Gastrocnemius medialis (tissue), 4 donors: Measurements from ENCODE around the gene OR2AP1. TPM values are rescaled to one million over a fixed set of nuclear protein-coding genes. Genes with fewer than 3 reads are reported as not detected.
"Not testable (repeated sequence)": the region's sequence is repeated elsewhere in the genome, so short reads cannot be mapped to it uniquely, and the experiment has no call there.

ENCODE experiments used
- ATAC-seq, 2 donors: fragments of 150-250 bp; one replicate each; pipeline ENCODE4 v1.9.1; 2016
- DNase-seq, 2 donors: peaks; one replicate each; pipeline ENCODE4 v3.0.0-alpha.2; 2019
- H3K27ac ChIP-seq, 4 donors: fragments of 200-600 bp; sonication (generic); 1 replicate in 1 of 4; 2 replicates in 3 of 4; pipeline ENCODE4 v1.5.1; 2016 to 2018; ENCODE audit warnings: mild to moderate bottlenecking in 2 of 4, moderate library complexity in 1 of 4
- H3K27me3 ChIP-seq, 3 donors: fragments of 200-600 bp; sonication (generic) in 2 of 3; 1 replicate in 1 of 3; 2 replicates in 2 of 3; pipeline versions ENCODE4 v1.5.1 to v1.6.0; 2016 to 2019; ENCODE audit warnings: mild to moderate bottlenecking in 1 of 3, moderate library complexity in 1 of 3
- H3K36me3 ChIP-seq, 2 donors: fragments of 200-600 bp; sonication (generic) in 1 of 2; one replicate each; pipeline ENCODE4 v1.5.1; 2017 to 2018
- H3K4me1 ChIP-seq, 2 donors: fragments of 200-600 bp; sonication (generic) in 1 of 2; one replicate each; pipeline ENCODE4 v1.5.1; 2016 to 2017; ENCODE audit warnings: mild to moderate bottlenecking in 2 of 2
- H3K4me3 ChIP-seq, 4 donors: fragments of 200-600 bp; sonication (generic) in 3 of 4; 1 replicate in 1 of 4; 2 replicates in 3 of 4; pipeline ENCODE4 v1.5.1; 2016 to 2019; ENCODE audit warnings: mild to moderate bottlenecking in 2 of 4
- H3K9me3 ChIP-seq, 3 donors: fragments of 200-600 bp; sonication (generic) in 2 of 3; 1 replicate in 1 of 3; 2 replicates in 2 of 3; pipeline ENCODE4 v1.5.1; 2016 to 2019
- POLR2A ChIP-seq, 2 donors: fragments of 450-650 bp; IDR thresholded peaks; one replicate each; pipeline ENCODE4 v1.6.1; 2017; ENCODE audit warnings: antibody characterized with exemption in 2 of 2, mild to moderate bottlenecking in 2 of 2, moderate library complexity in 2 of 2
- in situ Hi-C, 4 donors: fragments of 200-750 bp; cut with MboI; loops; one replicate each; pipeline versions ENCODE4 v1.15.0 to v1.8.0; 2017; ENCODE audit warnings: low sequenced_read_pairs in 4 of 4
- intact Hi-C: fragments of 100-400 bp; cut with DNase I; formaldehyde crosslinking; loops from one replicate; pipeline ENCODE4 v1.15.1; 2023; ENCODE audit warnings: low total_unique reads
- total RNA-seq, 4 donors: library from RNA; depleted of rRNA; stranded (reverse); fragments of >200 nt; gene quantifications; one replicate each; pipeline versions ENCODE4 v1.1.0 to v1.2.3, GENCODE V29; 2016
- TF ChIP-seq, protein P1 (sequence below), 5 experiments: fragments of 450-650 bp in 3 of 5; fragments of 200-600 bp in 2 of 5; sonication (generic) in 2 of 5; IDR thresholded peaks in 4 of 5; conservative IDR thresholded peaks in 1 of 5; 1 replicate in 4 of 5; 2 replicates in 1 of 5; pipeline ENCODE4 v1.5.1; 2016 to 2019; ENCODE audit warnings: antibody characterized with exemption in 5 of 5, mild to moderate bottlenecking in 3 of 5, moderate library complexity in 3 of 5

The OR2AP1 gene
- total RNA-seq, 4 donors from 2014 or later: not detected

DNA sequence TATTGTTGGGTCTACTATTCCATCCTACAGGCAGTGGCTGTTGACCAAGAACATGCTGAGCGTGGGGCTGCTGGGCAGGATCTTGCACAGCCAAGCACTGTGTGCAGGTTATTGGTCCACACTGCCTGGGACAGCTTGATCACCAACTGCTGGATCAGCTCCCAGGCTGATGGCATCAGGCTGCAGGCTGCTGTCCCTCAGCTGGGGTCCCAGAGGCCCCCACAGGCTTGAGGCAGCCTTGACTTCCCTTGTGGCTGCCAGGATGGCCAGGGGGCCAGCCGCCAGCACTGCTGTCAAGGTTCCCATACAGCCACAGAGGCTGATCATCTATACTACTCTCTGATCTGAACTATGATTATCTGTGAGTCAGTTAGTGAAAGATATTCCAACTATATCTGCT lies 9.8 kb downstream of the OR2AP1 start:
- Histone ChIP-seq H3K4me1 (no peaks in the 10 kb centered on the region), H3K4me3 (no peak overlapping the region), H3K9me3 (no peaks in the 10 kb centered on the region), H3K27me3 (no peaks in the 10 kb centered on the region), H3K36me3 (no peaks in the 10 kb centered on the region), H3K27ac (no peak overlapping the region)
- in situ Hi-C loops: no loop called here
- ATAC-seq (no peak), DNase-seq (no peak)
- TF ChIP-seq POLR2A (IDR thresholded peaks at IDR 0.05): no peak
- TF ChIP-seq, protein P1, sequence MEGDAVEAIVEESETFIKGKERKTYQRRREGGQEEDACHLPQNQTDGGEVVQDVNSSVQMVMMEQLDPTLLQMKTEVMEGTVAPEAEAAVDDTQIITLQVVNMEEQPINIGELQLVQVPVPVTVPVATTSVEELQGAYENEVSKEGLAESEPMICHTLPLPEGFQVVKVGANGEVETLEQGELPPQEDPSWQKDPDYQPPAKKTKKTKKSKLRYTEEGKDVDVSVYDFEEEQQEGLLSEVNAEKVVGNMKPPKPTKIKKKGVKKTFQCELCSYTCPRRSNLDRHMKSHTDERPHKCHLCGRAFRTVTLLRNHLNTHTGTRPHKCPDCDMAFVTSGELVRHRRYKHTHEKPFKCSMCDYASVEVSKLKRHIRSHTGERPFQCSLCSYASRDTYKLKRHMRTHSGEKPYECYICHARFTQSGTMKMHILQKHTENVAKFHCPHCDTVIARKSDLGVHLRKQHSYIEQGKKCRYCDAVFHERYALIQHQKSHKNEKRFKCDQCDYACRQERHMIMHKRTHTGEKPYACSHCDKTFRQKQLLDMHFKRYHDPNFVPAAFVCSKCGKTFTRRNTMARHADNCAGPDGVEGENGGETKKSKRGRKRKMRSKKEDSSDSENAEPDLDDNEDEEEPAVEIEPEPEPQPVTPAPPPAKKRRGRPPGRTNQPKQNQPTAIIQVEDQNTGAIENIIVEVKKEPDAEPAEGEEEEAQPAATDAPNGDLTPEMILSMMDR (IDR thresholded peaks at IDR 0.05 in 4 of 5, conservative IDR thresholded peaks at IDR 0.05 in 1 of 5): no peak
- intact Hi-C loops: no loop called here

DNA sequence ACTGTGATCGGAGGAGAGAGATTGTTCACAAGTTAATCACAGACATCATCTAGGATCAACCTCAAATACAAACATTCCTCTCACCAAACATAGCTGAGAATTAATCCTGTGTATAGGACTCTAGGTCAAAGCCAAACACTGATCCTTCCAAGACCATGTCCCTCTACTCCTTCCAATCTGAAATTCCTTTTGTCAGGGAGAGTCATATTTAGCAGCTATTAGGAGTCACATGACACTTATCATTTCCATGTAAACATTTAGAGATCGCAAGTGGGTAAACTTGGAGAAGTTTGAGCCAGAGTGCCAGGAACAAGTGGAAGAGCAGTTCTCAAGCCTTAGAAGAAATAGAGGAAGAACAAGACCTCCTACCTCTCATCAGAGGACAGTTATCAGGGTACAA lies 13.5 kb downstream of the OR2AP1 start:
- TF ChIP-seq POLR2A (IDR thresholded peaks at IDR 0.05): no peak
- TF ChIP-seq, protein P1 (IDR thresholded peaks at IDR 0.05 in 4 of 5, conservative IDR thresholded peaks at IDR 0.05 in 1 of 5): no peak
- in situ Hi-C loops (no loop called here), intact Hi-C loops (no loop called here)

DNA sequence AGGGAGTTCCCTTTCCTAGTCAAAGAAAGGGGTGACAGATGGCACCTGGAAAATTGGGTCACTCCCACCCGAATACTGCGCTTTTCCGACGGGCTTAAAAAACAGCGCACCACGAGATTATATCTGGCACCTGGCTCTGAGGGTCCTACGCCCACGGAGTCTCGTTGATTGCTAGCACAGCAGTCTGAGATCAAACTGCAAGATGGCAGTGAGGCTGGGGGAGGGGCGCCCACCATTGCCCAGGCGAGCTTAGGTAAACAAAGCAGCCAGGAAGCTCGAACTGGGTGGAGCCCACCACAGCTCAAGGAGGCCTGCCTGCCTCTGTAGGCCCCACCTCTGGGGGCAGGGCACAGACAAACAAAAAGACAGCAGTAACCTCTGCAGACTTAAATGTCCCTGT lies 17.9 kb downstream of the OR2AP1 start:
- H3K4me1 ChIP-seq, H3K27ac ChIP-seq, in situ Hi-C loops, ATAC-seq, DNase-seq, H3K4me3 ChIP-seq, H3K36me3 ChIP-seq, H3K27me3 ChIP-seq, intact Hi-C loops, H3K9me3 ChIP-seq: not testable (repeated sequence)

More for the DNA sequence above, 13.5 kb downstream of the OR2AP1 start:
- Histone ChIP-seq H3K27me3 (no peaks in the 10 kb centered on the region), H3K4me3 (no peak overlapping the region), H3K36me3 (no peaks in the 10 kb centered on the region), H3K9me3 (no peaks in the 10 kb centered on the region), H3K27ac (no peak overlapping the region), H3K4me1 (no peaks in the 10 kb centered on the region)
- no peak for ATAC-seq
- no peak for DNase-seq

DNA sequence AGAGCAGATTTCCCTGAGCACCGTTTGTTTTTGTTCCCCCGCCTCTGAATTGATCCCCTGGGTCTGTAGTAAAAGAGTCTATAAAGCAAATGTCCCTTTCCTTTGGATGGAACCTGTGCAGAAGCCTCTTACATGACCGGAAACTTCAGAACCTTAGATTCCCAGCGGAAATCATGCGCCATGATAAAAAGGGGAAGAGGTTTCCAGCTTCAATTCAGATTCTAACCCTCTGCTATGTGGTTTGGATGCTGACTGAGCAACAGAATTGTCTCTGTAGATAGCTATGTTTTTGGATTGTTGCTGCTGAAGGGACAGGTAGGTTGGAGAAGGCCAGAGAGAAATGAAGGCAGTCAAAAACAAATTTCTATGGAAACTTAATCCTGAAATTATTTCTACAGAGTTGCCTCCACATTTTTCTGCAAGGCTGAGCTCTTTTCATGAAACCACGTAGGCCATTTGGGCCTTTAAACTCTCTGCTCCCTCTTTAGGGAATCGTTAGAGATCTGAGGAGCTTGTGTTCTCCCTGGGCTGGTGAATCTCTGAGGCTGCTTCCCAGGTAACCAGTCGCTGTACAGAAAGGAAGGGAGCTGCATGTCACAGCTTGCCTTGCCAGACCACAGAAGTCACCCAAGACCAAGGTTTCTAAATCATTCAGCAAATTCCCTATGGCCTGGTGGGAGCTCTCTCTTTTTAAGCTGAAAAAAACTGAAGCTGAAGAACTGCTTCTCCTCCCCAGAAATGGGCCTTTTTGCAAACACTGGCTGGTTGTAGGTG lies 35.7 kb downstream of the OR2AP1 start:
- no peak for ATAC-seq
- Histone ChIP-seq H3K36me3 (no peaks in the 10 kb centered on the region), H3K9me3 (no peaks in the 10 kb centered on the region), H3K4me3 (no peak overlapping the region), H3K27me3 (no peaks in the 10 kb centered on the region), H3K4me1 (no peaks in the 10 kb centered on the region), H3K27ac (no peak overlapping the region)
- DNase-seq: no peak
- in situ Hi-C loops: loop anchor here in 3 of 4 donors (25.0 kb wide), 1 partner anchor 421 kb away; no protein-coding TSS in a partner anchor
- TF ChIP-seq POLR2A (IDR thresholded peaks at IDR 0.05): no peak
- TF ChIP-seq, protein P1 (IDR thresholded peaks at IDR 0.05 in 4 of 5, conservative IDR thresholded peaks at IDR 0.05 in 1 of 5): no peak
- intact Hi-C loops: no loop called here

DNA sequence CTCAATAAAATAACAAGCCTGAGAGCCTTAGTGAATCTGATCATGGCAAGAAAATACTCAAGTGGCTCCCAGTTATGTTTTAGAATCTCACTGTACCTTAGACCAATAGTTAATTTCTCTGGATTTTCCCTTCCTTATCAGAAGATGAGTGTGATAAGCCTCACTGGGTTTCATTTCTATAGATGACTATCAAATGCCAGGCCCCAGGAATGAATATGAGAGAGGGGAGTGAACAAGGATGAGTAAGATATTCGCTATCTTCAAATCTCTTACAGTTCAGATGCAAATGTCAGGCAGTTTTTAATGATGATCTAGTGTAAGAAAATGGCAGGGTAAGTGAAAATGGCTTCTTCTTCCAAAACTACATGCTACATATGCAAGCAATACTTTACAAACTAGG lies 38.3 kb downstream of the OR2AP1 start:
- Histone ChIP-seq H3K27me3 (peaks cover 0 to 7% (median 0%) of the 10 kb centered on the region in 3 donors), H3K36me3 (no peaks in the 10 kb centered on the region), H3K4me3 (no peak overlapping the region), H3K9me3 (peaks cover 0 to 7% (median 0%) of the 10 kb centered on the region in 3 donors), H3K27ac (no peak overlapping the region), H3K4me1 (no peaks in the 10 kb centered on the region)
- no peak for DNase-seq
- intact Hi-C loops (no loop called here), in situ Hi-C loops (loop anchor here in 3 of 4 donors (25.0 kb wide), 1 partner anchor 423 kb away; no protein-coding TSS in a partner anchor)
- no peak for TF ChIP-seq POLR2A (IDR thresholded peaks at IDR 0.05)
- TF ChIP-seq, protein P1 (IDR thresholded peaks at IDR 0.05 in 4 of 5, conservative IDR thresholded peaks at IDR 0.05 in 1 of 5): no peak
- no peak for ATAC-seq
